ENCODE measurements around the gene MDC1. TPM values are rescaled to one million over a fixed set of nuclear protein-coding genes. Genes with fewer than 3 reads are reported as not detected.

Gene MDC1
- total and polyA plus RNA-seq, 2 of the 13 experiments (the other 11 are each of a cell fraction or from before 2014, with no cell fraction given) = 8.4 to 14.0 TPM

- TF ChIP-seq ZBTB7A (CRISPR knock-in tag; IDR thresholded peaks at IDR 0.05) (no peak), ZFP36L2 (CRISPR knock-in tag; IDR thresholded peaks at IDR 0.05) (no peak), TBX2 (CRISPR knock-in tag; IDR thresholded peaks at IDR 0.05; ENCODE audit: borderline replicate concordance) (no peak), MZF1 (CRISPR knock-in tag; IDR thresholded peaks at IDR 0.05; ENCODE audit: borderline replicate concordance) (no peak), ZNF124 (CRISPR knock-in tag; IDR thresholded peaks at IDR 0.05) (no peak), GABPA (IDR thresholded peaks at IDR 0.05; ENCODE audit: low read depth, low read length) (no peak), GABPA (CRISPR knock-in tag; IDR thresholded peaks at IDR 0.05; ENCODE audit: low read depth) (no peak), ZSCAN20 (CRISPR knock-in tag; IDR thresholded peaks at IDR 0.05; ENCODE audit: borderline replicate concordance) (no peak), ZNF326 (CRISPR knock-in tag; IDR thresholded peaks at IDR 0.05; ENCODE audit: borderline replicate concordance) (no peak), XRCC5 (optimal IDR thresholded peaks at IDR 0.05; ENCODE audit: low read length) (no peak), ZNF563 (CRISPR knock-in tag; IDR thresholded peaks at IDR 0.05) (no peak), ZMYM4 (CRISPR knock-in tag; IDR thresholded peaks at IDR 0.05) (no peak), ZNF10 (CRISPR knock-in tag; IDR thresholded peaks at IDR 0.05; ENCODE audit: borderline replicate concordance, low read depth) (no peak), TRIM24 (CRISPR knock-in tag; IDR thresholded peaks at IDR 0.05) (no peak), ARNT2 (CRISPR knock-in tag; IDR thresholded peaks at IDR 0.05; ENCODE audit: low read depth) (no peak; the same call in 1 of the 2 replicates), ATF4 (CRISPR knock-in tag; IDR thresholded peaks at IDR 0.05) (no peak), ZNF7 (CRISPR knock-in tag; IDR thresholded peaks at IDR 0.05) (0 out of 2 replicates have a peak, but pooled peaks have one; percentile 30), ZSCAN5A (CRISPR knock-in tag; IDR thresholded peaks at IDR 0.05; ENCODE audit: borderline replicate concordance) (no peak), ZNF790 (CRISPR knock-in tag; IDR thresholded peaks at IDR 0.05; ENCODE audit: borderline replicate concordance) (no peak), KDM6A (CRISPR knock-in tag; IDR thresholded peaks at IDR 0.05; ENCODE audit: low read depth) (no peak), U2AF2 (IDR thresholded peaks at IDR 0.05; ENCODE audit: low read depth, low read length) (no peak), YEATS4 (CRISPR knock-in tag; IDR thresholded peaks at IDR 0.05; ENCODE audit: borderline replicate concordance) (no peak), ZNF709 (CRISPR knock-in tag; IDR thresholded peaks at IDR 0.05) (no peak), ELF3 (CRISPR knock-in tag; IDR thresholded peaks at IDR 0.05) (no peak), ZBTB1 (CRISPR knock-in tag; IDR thresholded peaks at IDR 0.05; ENCODE audit: borderline replicate concordance) (no peak), ZMYM3 (CRISPR knock-in tag; IDR thresholded peaks at IDR 0.05) (no peak)
- TF ChIP-seq, protein P1, sequence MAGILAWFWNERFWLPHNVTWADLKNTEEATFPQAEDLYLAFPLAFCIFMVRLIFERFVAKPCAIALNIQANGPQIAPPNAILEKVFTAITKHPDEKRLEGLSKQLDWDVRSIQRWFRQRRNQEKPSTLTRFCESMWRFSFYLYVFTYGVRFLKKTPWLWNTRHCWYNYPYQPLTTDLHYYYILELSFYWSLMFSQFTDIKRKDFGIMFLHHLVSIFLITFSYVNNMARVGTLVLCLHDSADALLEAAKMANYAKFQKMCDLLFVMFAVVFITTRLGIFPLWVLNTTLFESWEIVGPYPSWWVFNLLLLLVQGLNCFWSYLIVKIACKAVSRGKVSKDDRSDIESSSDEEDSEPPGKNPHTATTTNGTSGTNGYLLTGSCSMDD (CRISPR knock-in tag; IDR thresholded peaks at IDR 0.05) = peak; percentile 12; the same call in 1 of the 2 replicates
- TF ChIP-seq, protein P2, sequence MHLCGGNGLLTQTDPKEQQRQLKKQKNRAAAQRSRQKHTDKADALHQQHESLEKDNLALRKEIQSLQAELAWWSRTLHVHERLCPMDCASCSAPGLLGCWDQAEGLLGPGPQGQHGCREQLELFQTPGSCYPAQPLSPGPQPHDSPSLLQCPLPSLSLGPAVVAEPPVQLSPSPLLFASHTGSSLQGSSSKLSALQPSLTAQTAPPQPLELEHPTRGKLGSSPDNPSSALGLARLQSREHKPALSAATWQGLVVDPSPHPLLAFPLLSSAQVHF (CRISPR knock-in tag; IDR thresholded peaks at IDR 0.05) = no peak; the same call in 1 of the 2 replicates
These were observed 26.3 kb upstream of the MDC1 start (continued) for GRCh38 chr6:30743099-30744053.

Measured in HepG2 (cell line).